K562 (cell line): ENCODE data around the gene DHX35. TPM values are rescaled to one million over a fixed set of nuclear protein-coding genes. Genes with fewer than 3 reads are reported as not detected.

ENCODE experiments used
- ATAC-seq: fragments of 200-7000 bp; cut with Tn5 transposase; 3 replicates; pipeline ENCODE4 v1.9.1; 2020; ENCODE audit warnings: moderate library complexity
- BruUV-seq: library from RNA; stranded (reverse); fragments of 400-500 nt; replicated peaks from 2 replicates; lab custom pipeline; 2021; lab: Mats Ljungman, UMichigan
- CTCF ChIA-PET: fragments of 300-600 bp; formaldehyde crosslinking; extraction: SDS; loops from one replicate; lab custom pipeline; 2021; ENCODE audit warnings: low intra/inter-chr PET ratio; lab: Yijun Ruan, JAX
- POLR2A ChIA-PET: fragments of 300-600, 350-650 bp; sonication (Branson Sonifier 250); formaldehyde crosslinking; extraction: SDS; loops from one replicate; lab custom pipeline; 2021; ENCODE audit warnings: antibody characterized with exemption, inconsistent platforms; lab: Yijun Ruan, JAX
- DNase-seq, 4 experiments: peaks; one replicate each; pipeline versions ENCODE4 v3.0.0 to v3.0.0-alpha.2; 2011 to 2018; ENCODE audit warnings: low spot score in 3 of 4, mixed read lengths in 3 of 4; ENCODE audit errors: extremely low read depth in 1 of 4
- FAIRE-seq: peaks from 2 replicates; lab custom pipeline; 2011; peaks lifted over from hg19 to GRCh38; lab: Jason Lieb, UNC
- H2AFZ ChIP-seq: 2 replicates; pipeline ENCODE4 v1.6.0; 2011; ENCODE audit warnings: low read depth, low read length, control low read depth, inconsistent platforms
- H3K27ac ChIP-seq: fragments of 200-600 bp; 3 replicates; pipeline ENCODE4 v1.8.0; 2011; ENCODE audit warnings: low read depth, mild to moderate bottlenecking, control low read depth, inconsistent platforms, low read length, moderate library complexity, mixed read lengths; ENCODE audit errors: extremely low read depth
- H3K27me3 ChIP-seq, 2 experiments: fragments of 300-600 bp in 1 of 2; 2 replicates in 1 of 2; 3 replicates in 1 of 2; pipeline versions ENCODE4 v1.6.0 to v1.8.0; 2011; ENCODE audit warnings: inconsistent platforms in 2 of 2, low read length in 2 of 2, mild to moderate bottlenecking in 1 of 2, mixed read lengths in 1 of 2, moderate library complexity in 1 of 2; ENCODE audit not compliant: control insufficient read depth in 2 of 2, insufficient read depth in 2 of 2
- H3K36me3 ChIP-seq: fragments of 300-600 bp; 3 replicates; pipeline ENCODE4 v1.8.0; 2011; ENCODE audit warnings: mild to moderate bottlenecking, low read length, inconsistent platforms; ENCODE audit not compliant: control insufficient read depth, insufficient read depth
- H3K4me1 ChIP-seq, 2 experiments: fragments of 200-600 bp in 1 of 2; replicated peaks in 1 of 2; 2 replicates in 1 of 2; 3 replicates in 1 of 2; pipeline versions ENCODE4 v1.5.1 to v1.8.0; 2011; ENCODE audit warnings: inconsistent platforms in 2 of 2, low read length in 2 of 2, mild to moderate bottlenecking in 1 of 2, mixed read lengths in 1 of 2, moderate library complexity in 1 of 2; ENCODE audit not compliant: control insufficient read depth in 2 of 2, insufficient read depth in 2 of 2
- H3K4me2 ChIP-seq: 2 replicates; pipeline ENCODE4 v1.6.1; 2011; ENCODE audit warnings: low read length, control low read depth, inconsistent platforms, mixed read lengths; ENCODE audit not compliant: insufficient read depth
- H3K4me3 ChIP-seq: fragments of 200-600 bp; sonication (generic), shearing (Covaris generic); 2 replicates; pipeline ENCODE4 v1.5.1; 2016; ENCODE audit warnings: control low read depth, inconsistent platforms
- H3K79me2 ChIP-seq: fragments of 200-600 bp; 3 replicates; pipeline ENCODE4 v1.8.0; 2011; ENCODE audit warnings: low read length, inconsistent platforms; ENCODE audit not compliant: control insufficient read depth, insufficient read depth
- H3K9ac ChIP-seq, 2 experiments: 2 replicates each; pipeline versions ENCODE4 v1.6.0 to v1.6.1; 2011; ENCODE audit warnings: low read depth in 2 of 2, low read length in 2 of 2, control low read depth in 1 of 2, inconsistent platforms in 1 of 2, mild to moderate bottlenecking in 1 of 2, mixed read lengths in 1 of 2; ENCODE audit not compliant: insufficient read depth in 1 of 2
- H3K9me1 ChIP-seq: one replicate; pipeline ENCODE4 v1.6.0; 2011; ENCODE audit warnings: inconsistent platforms, mild to moderate bottlenecking, low read length, moderate library complexity; ENCODE audit not compliant: control insufficient read depth, insufficient read depth
- H3K9me3 ChIP-seq: replicated peaks from 2 replicates; pipeline ENCODE4 v1.5.1; 2011; ENCODE audit warnings: low read depth, low read length, inconsistent platforms; ENCODE audit not compliant: control insufficient read depth, insufficient read depth
- H4K20me1 ChIP-seq: replicated peaks from 2 replicates; pipeline ENCODE4 v1.6.1; 2011; ENCODE audit warnings: low read length, inconsistent platforms, mixed read lengths; ENCODE audit not compliant: control insufficient read depth, insufficient read depth
- ADNP ChIP-seq: fragments of 200-800 bp; sonication (Bioruptor generic); IDR thresholded peaks from 2 replicates; pipeline ENCODE4 v1.6.1; 2016; ENCODE audit warnings: missing genetic modification characterization, missing compliant biosample characterization
- AFF4 ChIP-seq: sonication (generic); formaldehyde crosslinking; IDR thresholded peaks from 2 replicates; pipeline ENCODE4 v1.8.0; 2023; ENCODE audit warnings: mild to moderate bottlenecking, missing genetic modification reagents
- BCOR ChIP-seq: fragments of 450-650 bp; IDR thresholded peaks from 2 replicates; pipeline ENCODE4 v1.6.1; 2016
- E2F1 ChIP-seq: sonication (generic); formaldehyde crosslinking; IDR thresholded peaks from 2 replicates; pipeline ENCODE4 v1.8.1; 2023; ENCODE audit warnings: mild to moderate bottlenecking, missing genetic modification reagents, moderate library complexity
- GABPA ChIP-seq: fragments of 200-800 bp; sonication (Bioruptor generic); conservative IDR thresholded peaks from 2 replicates; pipeline ENCODE4 v1.6.1; 2016; ENCODE audit warnings: low read depth, missing genetic modification characterization, missing compliant biosample characterization
- HDAC2 ChIP-seq: fragments of 450-650 bp; IDR thresholded peaks from 2 replicates; pipeline ENCODE4 v1.6.1; 2016; ENCODE audit warnings: mild to moderate bottlenecking
- HDGF ChIP-seq: fragments of 450-650 bp; IDR thresholded peaks from 2 replicates; pipeline ENCODE4 v1.6.1; 2016
- KDM1A ChIP-seq, 2 experiments: fragments of 450-650 bp; IDR thresholded peaks; 2 replicates each; pipeline ENCODE4 v1.6.1; 2016; ENCODE audit warnings: mild to moderate bottlenecking in 2 of 2
- LARP7 ChIP-seq: fragments of 450-650 bp; IDR thresholded peaks from 2 replicates; pipeline ENCODE4 v1.6.1; 2016
- NFE2L1 ChIP-seq: fragments of 450-650 bp; IDR thresholded peaks from 2 replicates; pipeline ENCODE4 v1.6.1; 2016; ENCODE audit warnings: missing genetic modification characterization, low read depth, mild to moderate bottlenecking, missing compliant biosample characterization, moderate library complexity, borderline replicate concordance
- RBM25 ChIP-seq: fragments of 200-400 bp; formaldehyde crosslinking; IDR thresholded peaks from 2 replicates; pipeline ENCODE4 v1.6.1; 2018; ENCODE audit warnings: low read length, low read depth, moderate library complexity; ENCODE audit not compliant: severe bottlenecking
- SAP30 ChIP-seq: fragments of 200-600 bp; sonication (generic); IDR thresholded peaks from 2 replicates; pipeline ENCODE4 v1.6.1; 2012; ENCODE audit warnings: borderline replicate concordance, low read depth, mild to moderate bottlenecking, moderate library complexity, low read length, control low read depth, inconsistent platforms; ENCODE audit not compliant: insufficient read depth, poor library complexity, severe bottlenecking
- SIX5 ChIP-seq, 2 experiments: IDR thresholded peaks; 2 replicates each; pipeline ENCODE4 v1.6.1; 2011; ENCODE audit warnings: low read length in 2 of 2, borderline replicate concordance in 1 of 2, low read depth in 1 of 2, mild to moderate bottlenecking in 1 of 2, moderate library complexity in 1 of 2; ENCODE audit not compliant: insufficient read depth in 1 of 2
- ZNF175 ChIP-seq: fragments of 200-800 bp; sonication (Bioruptor generic); IDR thresholded peaks from 2 replicates; pipeline ENCODE4 v1.6.1; 2016; ENCODE audit warnings: low read depth, mild to moderate bottlenecking, missing genetic modification characterization, missing compliant biosample characterization
- ZNF354B ChIP-seq: fragments of 250-450 bp; sonication (Bioruptor Pico); IDR thresholded peaks from 2 replicates; pipeline ENCODE4 v1.4.0; 2020
- ZNF431 ChIP-seq: sonication (generic); formaldehyde crosslinking; IDR thresholded peaks from 2 replicates; pipeline ENCODE4 v1.8.0; 2022; ENCODE audit warnings: mild to moderate bottlenecking, missing genetic modification reagents
- ZNF507 ChIP-seq: conservative IDR thresholded peaks from 2 replicates; pipeline ENCODE4 v1.6.1; 2017; ENCODE audit warnings: missing genetic modification characterization, missing compliant biosample characterization
- ZNF830 ChIP-seq: fragments of 250-450 bp; sonication (Bioruptor Pico); IDR thresholded peaks from 2 replicates; pipeline ENCODE4 v1.5.0; 2021; ENCODE audit warnings: mild to moderate bottlenecking
- in situ Hi-C: fragments of 300-500 bp; cut with MboI; formaldehyde crosslinking; loops from 4 replicates; pipeline ENCODE4 v1.15.0; 2018; ENCODE audit warnings: inconsistent platforms, mixed read lengths
- intact Hi-C: fragments of 100-400 bp; cut with micrococcal nuclease; formaldehyde crosslinking; loops from 2 replicates; pipeline ENCODE4 v1.14.2; 2022
- polyA plus RNA-seq, 8 experiments: library from polyadenylated mRNA; depleted of rRNA in 4 of 8; stranded (reverse) in 5 of 8; unstranded in 3 of 8; fragments of >200 nt; fragmentation: Nextera tagmentation in 2 of 8; fragmentation: Illumina TruSeq in 1 of 8; extraction: Ambion mirVana in 2 of 8; extraction: Trizol in 1 of 8; gene quantifications; 2 replicates each; pipeline versions ENCODE4 v1.2.1 to v1.2.3, GENCODE V29; 2011 to 2014; ENCODE audit warnings: inconsistent platforms in 1 of 8, missing spikeins in 1 of 8
- total RNA-seq, 7 experiments: library from RNA; depleted of rRNA in 6 of 7; stranded (reverse); fragments of >200 nt in 6 of 7; fragmentation: Illumina TruSeq in 2 of 7; extraction: Trizol in 2 of 7; gene quantifications; 2 replicates each; pipeline versions ENCODE4 v1.2.1 to v1.2.3, GENCODE V29; 2011 to 2021; ENCODE audit warnings: low replicate concordance in 1 of 7

DHX35 gene
- total and polyA plus RNA-seq, 9 of the 15 experiments (the other 6 are each of a cell fraction or from before 2014, with no cell fraction given) = 6.5 to 25.6 (median 16.9) TPM

GRCh38 chr20:38962928-38963401 lies 821 bp downstream of the DHX35 start (continued):
- TF ChIP-seq E2F1 = no peak
- TF ChIP-seq AFF4 (CRISPR knock-in tag) = no peak
- TF ChIP-seq, all 486 proteins: peak for 6

GRCh38 chr20:38963745-38964144 lies 1.6 kb downstream of the DHX35 start:
- no peak for ATAC-seq
- no TSS peak for BruUV-seq
- Histone ChIP-seq H3K9me3 (no peaks in the 10 kb centered on the region), H3K9me1 (no peaks in the 10 kb centered on the region), H4K20me1 (no peaks in the 10 kb centered on the region), H3K4me1 (peaks cover 14% of the 10 kb centered on the region in 2 experiments; a peak in 4 of 5 replicates), H3K4me2 (peak overlapping the region; percentile 97; the same call in 1 of the 2 replicates), H3K9ac (peak overlapping the region in 1 of 2 experiments; percentile 90; a peak in 1 of 4 replicates), H3K27ac (no peak overlapping the region), H3K27me3 (no peaks in the 10 kb centered on the region), H2AFZ (no peak overlapping the region), H3K4me3 (no peak overlapping the region), H3K79me2 (peaks cover 77% of the 10 kb centered on the region), H3K36me3 (peaks cover 31% of the 10 kb centered on the region; the same call in 2 of the 3 replicates)
- ChIA-PET POLR2A (interaction anchor here (1.1 to 3.3 kb wide), 2 partner anchors 8 to 36 kb away, joined by 6 to 46 read pairs; partner anchors contain the start of gene FAM83D), CTCF (interaction anchor here (2.0 kb wide), 1 partner anchor 38 kb away, joined by 10 read pairs; the partner anchor contains the start of gene FAM83D)
- DNase-seq = no peak
- FAIRE-seq = no peak
- in situ Hi-C loops (no loop called here), intact Hi-C loops (loop anchor here (5.0 kb wide), 2 partner anchors 34 to 216 kb away; partner anchors contain the start of gene ACTR5)
- TF ChIP-seq HDGF (peak; percentile 25; the same call in 1 of the 2 replicates), GABPA (tag) (no peak), ZNF830 (CRISPR knock-in tag) (no peak), KDM1A (IDR thresholded peaks at IDR 0.05) (peak; percentile 45 to 70; a peak in 3 of 4 replicates), ZNF507 (tag) (no peak), NFE2L1 (tag) (no peak), SIX5 (IDR thresholded peaks at IDR 0.05; ENCODE audit: borderline replicate concordance in 1 of 2, insufficient read depth in 1 of 2, low read depth in 1 of 2, low read length in 2 of 2) (no peak), BCOR (peak; percentile 87), HDAC2 (peak; percentile 42; the same call in 1 of the 2 replicates), ADNP (tag) (peak; percentile 73), RBM25 (peak; percentile 93), SAP30 (no peak), ZNF354B (CRISPR knock-in tag) (no peak), ZNF175 (CRISPR knock-in tag) (no peak), ZNF431 (CRISPR knock-in tag) (no peak), LARP7 (no peak)
